GM19455 (cell line): ENCODE data around the gene PYCR2.
"Not testable (repeated sequence)": the region's sequence is repeated elsewhere in the genome, so short reads cannot be mapped to it uniquely, and the experiment has no call there.

Experiments
- ATAC-seq: cut with Tn5 transposase; IDR thresholded peaks from one replicate; pipeline ENCODE4 v1.9.1; 2021; ENCODE audit not compliant: unreplicated experiment

Gene PYCR2

GRCh38 chr1:225923692-225924555 lies at the start of gene PYCR2:
Gene PYCR2 (minus strand): TSS chr1:225924250. CDS start chr1:225924110, 140 bp downstream.
- ATAC-seq: peak; percentile 98

GRCh38 chr1:225973158-225973557 lies 49.1 kb upstream of the PYCR2 start:
- ATAC-seq: no peak

GRCh38 chr1:225972344-225973152 lies 48.5 kb upstream of the PYCR2 start:
- no peak for ATAC-seq

GRCh38 chr1:225970592-225971157 lies 46.6 kb upstream of the PYCR2 start:
- ATAC-seq: not testable (repeated sequence)

- ATAC-seq: not testable (repeated sequence)
These were observed 45.7 kb upstream of the PYCR2 start for GRCh38 chr1:225969751-225970150.

GRCh38 chr1:225965231-225965630 lies 41.2 kb upstream of the PYCR2 start:
- ATAC-seq: no peak

GRCh38 chr1:225963735-225964530 lies 39.9 kb upstream of the PYCR2 start:
- ATAC-seq: no peak

GRCh38 chr1:225962440-225962975 lies 38.5 kb upstream of the PYCR2 start:
- no peak for ATAC-seq

GRCh38 chr1:225961659-225962439 lies 37.8 kb upstream of the PYCR2 start:
- ATAC-seq: no peak

- no peak for ATAC-seq
These were observed 34.0 kb upstream of the PYCR2 start for GRCh38 chr1:225958041-225958440.

- no peak for ATAC-seq
These were observed 30.7 kb upstream of the PYCR2 start for GRCh38 chr1:225954753-225955152.

GRCh38 chr1:225953315-225953714 lies 29.3 kb upstream of the PYCR2 start:
- no peak for ATAC-seq

- no peak for ATAC-seq
These were observed 27.0 kb upstream of the PYCR2 start for GRCh38 chr1:225950905-225951497.

GRCh38 chr1:225949041-225949440 lies 25.0 kb upstream of the PYCR2 start:
- ATAC-seq: no peak

- ATAC-seq: no peak
These were observed 22.8 kb upstream of the PYCR2 start for GRCh38 chr1:225946803-225947202.

GRCh38 chr1:225946082-225946620 lies 22.1 kb upstream of the PYCR2 start:
- ATAC-seq: no peak

- ATAC-seq: no peak
These were observed 21.5 kb upstream of the PYCR2 start for GRCh38 chr1:225945564-225945963.

GRCh38 chr1:225944951-225945350 lies 20.9 kb upstream of the PYCR2 start:
- ATAC-seq: peak; percentile 54

GRCh38 chr1:225944387-225944786 lies 20.3 kb upstream of the PYCR2 start:
- no peak for ATAC-seq
